Right ventricle myocardium inferior (tissue), 1 donor: ENCODE results near the gene ALG6. TPM values are rescaled to one million over a fixed set of nuclear protein-coding genes. Genes with fewer than 3 reads are reported as not detected.

Experiments
- ATAC-seq: fragments of 200-7000 bp; cut with Tn5 transposase; one replicate; pipeline ENCODE4 v1.9.1; 2020; ENCODE audit warnings: mild to moderate bottlenecking, moderate library complexity
- DNase-seq: peaks from one replicate; pipeline ENCODE4 v3.0.0; 2021; ENCODE audit errors: missing footprints
- intact Hi-C: fragments of 100-400 bp; cut with DNase I; formaldehyde crosslinking; loops from one replicate; pipeline ENCODE4 v1.11.0; 2022
- long read RNA-seq: library from polyadenylated mRNA; unstranded; transcript quantifications from one replicate; pipeline ENCODE4 v2.0.0, GENCODE V29; 2021
- total RNA-seq: library from RNA; stranded (reverse); fragmentation: NEBNext Ultra II Directional; extraction: Animal tissue kit (Norgen Biotek cat#: 25700); gene quantifications from one replicate; pipeline ENCODE4 v1.2.1, GENCODE V29; 2021
- donor health status: DM: no; HTN: yes; CAD: no; lungs with severe emphysema.

Gene ALG6
- total RNA-seq: 5.2 TPM
- long read RNA-seq, partial matches to known transcripts: 0 of 3 reads
- long read RNA-seq, other reads (novel, unspliced or antisense): 0 of 3 reads

DNA sequence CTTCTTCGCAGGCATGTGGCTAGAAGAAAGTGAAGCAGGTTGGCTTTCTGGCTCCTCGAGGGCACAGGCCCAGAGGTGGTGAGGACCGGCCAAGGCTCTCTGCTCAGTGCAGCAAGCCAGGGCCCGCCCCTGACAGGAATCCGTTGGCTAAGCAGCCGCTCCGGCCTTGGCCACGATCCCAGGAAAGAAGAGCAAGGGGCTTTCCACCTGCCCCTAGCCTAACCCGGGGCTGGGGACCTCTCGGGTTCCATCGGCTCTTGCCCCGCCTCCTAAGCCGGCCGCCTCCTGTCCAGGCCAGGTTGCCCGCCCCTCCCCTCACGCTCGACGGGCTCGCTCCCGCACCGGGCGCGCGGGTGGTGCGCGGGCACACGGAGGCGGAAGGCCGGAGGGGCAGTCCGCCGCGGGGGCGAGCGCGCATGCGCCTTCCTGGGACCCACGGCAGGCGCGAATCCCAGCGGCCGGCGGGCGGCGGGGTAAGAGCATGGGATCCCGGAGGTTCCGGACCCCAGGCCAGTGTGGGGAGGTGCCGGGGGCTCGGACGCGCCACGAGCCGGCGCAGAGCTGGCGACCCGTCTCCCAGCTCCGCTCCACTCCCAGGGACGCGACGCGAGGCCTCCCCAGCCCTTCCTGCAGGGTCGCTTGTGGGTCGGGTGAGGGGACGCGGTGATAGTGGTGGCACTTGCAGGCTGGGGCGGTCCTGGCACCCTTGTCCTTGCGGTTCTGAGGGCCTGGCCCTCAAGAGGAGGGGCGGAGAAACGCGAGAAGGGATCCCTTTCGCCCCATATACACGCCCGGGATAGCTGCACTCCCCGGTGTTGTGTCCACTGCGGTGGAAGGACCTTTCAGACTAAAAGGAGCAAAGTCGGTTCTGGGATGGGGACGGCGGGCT is at the start of gene ALG6:
Gene ALG6, plus strand, starts transcription at position 413 of the 889 bp plus-strand sequence. CDS start 3,351 bp downstream, outside the sequence.
- intact Hi-C loops: no loop called here
- ATAC-seq: peak; percentile 100
- peak; percentile 97 for DNase-seq

DNA sequence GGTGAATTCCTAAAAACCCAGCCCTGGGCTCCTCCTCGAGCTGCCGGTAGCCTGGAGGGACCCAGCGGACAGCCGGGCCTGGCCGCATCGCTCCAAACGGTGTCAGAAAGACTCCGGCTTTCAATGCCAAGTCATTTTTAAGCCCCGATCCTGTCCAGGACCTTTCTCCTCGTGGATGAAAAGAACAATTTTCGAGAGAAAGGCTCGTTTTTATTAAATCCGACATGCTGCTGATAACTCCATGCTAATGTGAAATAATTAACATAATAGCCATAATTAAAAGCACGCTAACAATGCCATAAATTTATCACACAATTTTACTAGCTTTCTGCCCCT is 49.6 kb upstream of the ALG6 start:
- no peak for ATAC-seq
- DNase-seq: no peak
- intact Hi-C loops: no loop called here

DNA sequence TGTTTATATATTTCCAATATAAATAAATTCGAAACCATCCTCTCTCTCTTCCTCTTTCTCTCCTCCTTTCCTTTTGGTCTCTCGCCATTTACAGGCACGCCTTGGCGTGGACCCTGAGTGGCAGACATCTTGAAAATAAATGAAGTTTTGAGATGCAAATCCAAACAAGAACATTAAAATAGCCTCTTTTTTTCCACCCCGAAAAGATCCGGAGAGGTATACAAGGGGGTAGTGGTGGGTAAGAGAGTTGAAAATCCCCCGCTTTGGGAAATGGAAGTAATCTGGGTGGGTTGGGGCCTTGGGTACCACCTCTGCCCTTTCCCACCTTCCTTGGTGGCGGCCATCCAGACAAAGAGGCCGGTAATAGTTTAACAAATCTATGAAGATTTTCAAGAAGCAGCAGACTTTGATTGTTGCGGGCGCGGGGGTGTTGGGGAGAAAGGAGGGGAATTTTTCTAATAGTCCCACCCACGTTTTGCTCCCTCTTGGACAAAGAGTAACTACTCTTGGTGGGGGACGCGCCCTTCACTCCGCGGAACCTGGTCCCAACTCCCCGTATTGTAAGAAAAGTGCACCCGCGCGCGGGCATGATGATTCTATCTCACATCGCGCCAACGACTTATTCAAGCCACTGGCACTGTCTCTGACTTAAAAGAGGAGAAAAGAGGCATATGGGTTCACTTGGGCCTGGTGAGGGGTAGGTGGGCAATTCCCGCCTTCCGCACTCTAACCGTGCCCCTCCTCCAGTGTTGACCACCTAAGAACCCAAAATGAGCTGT is 49.0 kb upstream of the ALG6 start:
- DNase-seq (no peak), ATAC-seq (no peak)
- intact Hi-C loops: no loop called here

DNA sequence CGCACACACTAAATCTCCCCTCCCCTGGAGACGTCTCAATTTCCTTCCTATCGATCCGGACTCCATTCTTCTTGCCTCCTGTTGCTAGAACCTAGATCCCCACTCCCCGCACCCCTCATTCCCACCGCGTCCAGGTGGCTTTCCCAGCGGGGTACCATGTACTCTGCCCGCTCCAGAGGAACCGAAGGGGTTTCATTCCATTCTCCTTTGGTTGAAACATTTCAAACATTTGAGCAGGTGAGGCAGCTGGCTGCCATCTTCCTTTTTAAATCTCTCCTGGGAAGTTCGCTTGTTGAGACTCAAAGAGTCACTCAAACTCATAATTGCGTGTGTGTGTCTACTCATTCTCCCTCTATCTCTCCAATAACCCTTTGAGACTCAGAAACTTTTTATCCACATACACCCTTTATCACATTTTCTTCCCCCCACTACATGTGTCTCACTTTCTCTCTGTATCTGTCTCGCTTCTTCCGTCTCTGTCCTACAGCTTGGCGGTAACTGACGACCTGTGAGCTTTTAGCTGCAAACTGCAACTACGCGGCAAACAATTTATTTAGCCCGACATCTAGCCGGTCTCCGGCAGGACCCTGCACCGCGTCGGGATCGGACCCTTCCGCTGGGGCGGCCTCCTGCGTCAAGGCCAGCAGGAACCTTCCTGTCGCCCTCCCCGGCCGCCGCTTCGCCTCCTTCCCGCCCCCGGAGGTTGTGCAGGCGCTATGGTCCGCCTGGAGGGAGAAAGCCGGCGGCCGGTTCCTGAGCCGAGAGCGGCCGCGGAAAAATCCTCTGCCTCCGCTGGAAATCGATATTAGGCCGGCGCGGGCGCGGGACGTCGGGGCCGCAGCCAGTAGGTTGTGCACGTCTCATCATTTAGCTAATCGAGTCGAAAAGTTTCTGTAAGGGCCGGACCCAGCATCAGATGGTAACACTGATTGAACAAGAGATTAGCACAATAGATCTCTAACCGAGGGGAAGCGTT is 48.1 kb upstream of the ALG6 start:
- ATAC-seq (no peak), DNase-seq (no peak)
- intact Hi-C loops: no loop called here

DNA sequence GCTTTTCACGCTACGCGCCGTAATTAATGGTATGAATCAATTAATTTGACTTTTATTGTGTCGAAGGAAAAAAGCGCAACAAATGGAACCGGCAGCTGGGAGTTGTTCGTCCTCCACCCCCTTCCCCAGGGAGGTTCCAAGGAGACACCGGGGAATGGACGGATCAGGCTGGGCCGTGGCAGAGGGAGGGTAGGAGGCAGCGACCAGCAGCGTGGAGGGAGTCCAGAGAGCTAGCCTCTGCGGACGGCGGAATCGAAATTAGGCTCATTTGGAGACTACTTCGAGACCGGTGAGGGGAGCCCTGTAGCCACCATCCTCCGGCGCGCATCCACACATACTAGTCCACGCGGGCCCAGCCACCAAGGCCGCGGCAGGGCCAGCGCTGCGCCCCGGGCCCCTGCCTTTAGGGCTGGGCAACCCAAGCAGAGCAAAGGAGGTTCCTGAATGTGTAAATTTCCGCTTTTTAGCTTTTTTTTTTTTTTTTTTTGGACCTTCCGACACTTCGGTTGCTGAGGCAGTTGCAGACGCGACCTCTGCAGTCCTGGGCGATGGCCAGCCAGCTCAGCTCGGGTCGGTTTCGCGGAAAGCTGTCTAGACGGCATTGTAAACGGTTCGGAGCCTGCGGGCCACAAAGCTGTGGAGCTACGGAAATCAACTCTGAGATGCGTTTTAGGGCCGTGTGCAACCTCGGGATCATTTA is 47.3 kb upstream of the ALG6 start:
- ATAC-seq: no peak
- intact Hi-C loops: no loop called here
- DNase-seq: no peak

DNA sequence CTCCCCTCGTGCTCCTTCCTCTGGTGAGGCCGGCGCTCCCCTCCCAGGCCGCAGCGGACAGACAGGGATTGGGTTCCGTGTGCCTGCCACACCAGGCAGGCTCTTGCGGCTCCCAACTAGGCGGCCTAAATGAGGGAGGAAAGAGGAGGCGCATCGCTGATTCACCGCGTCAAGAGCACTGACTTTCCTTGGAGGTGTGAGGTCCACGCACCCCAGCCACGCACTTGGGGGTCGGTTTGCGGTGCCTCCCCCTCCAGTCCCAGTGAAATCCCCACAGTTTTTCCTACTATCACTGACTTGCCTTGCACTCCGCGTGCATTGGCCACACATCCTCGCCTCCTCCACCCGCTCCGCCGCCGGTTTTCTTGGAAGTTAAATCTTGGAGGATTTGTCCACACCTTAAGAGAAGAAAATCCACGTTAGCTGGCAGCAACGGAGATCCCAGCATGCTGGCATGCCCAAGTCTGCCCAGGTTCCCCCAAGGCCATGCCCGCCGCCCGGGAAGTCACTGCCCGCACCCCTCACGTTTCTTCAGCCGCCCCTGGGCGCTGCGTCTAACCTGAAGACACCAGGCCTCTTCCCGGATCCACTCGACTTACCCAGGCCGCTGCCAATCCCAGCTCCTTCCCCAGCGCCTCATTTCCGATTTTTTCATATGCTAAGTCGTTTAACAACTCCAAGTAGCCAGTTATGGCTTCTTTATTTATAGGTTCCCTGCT is 46.2 kb upstream of the ALG6 start:
- DNase-seq: no peak
- no peak for ATAC-seq
- intact Hi-C loops: no loop called here

DNA sequence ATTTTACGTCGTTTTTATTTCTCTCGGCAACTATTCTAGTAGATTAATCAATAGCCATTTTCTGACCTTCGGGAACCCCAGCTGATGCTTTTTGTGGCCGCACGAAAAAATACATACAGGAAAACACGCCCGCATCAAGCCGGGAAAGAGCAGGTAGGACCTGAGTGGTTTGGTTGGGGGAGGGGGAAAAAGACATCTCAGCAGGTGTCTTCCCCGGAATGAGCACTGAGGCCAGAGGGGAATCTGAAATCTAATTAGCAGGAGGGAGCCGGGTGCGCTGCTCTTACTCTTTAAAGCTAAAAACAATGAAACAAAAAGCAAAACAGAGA is 45.7 kb upstream of the ALG6 start:
- ATAC-seq: no peak
- intact Hi-C loops: no loop called here
- no peak for DNase-seq

DNA sequence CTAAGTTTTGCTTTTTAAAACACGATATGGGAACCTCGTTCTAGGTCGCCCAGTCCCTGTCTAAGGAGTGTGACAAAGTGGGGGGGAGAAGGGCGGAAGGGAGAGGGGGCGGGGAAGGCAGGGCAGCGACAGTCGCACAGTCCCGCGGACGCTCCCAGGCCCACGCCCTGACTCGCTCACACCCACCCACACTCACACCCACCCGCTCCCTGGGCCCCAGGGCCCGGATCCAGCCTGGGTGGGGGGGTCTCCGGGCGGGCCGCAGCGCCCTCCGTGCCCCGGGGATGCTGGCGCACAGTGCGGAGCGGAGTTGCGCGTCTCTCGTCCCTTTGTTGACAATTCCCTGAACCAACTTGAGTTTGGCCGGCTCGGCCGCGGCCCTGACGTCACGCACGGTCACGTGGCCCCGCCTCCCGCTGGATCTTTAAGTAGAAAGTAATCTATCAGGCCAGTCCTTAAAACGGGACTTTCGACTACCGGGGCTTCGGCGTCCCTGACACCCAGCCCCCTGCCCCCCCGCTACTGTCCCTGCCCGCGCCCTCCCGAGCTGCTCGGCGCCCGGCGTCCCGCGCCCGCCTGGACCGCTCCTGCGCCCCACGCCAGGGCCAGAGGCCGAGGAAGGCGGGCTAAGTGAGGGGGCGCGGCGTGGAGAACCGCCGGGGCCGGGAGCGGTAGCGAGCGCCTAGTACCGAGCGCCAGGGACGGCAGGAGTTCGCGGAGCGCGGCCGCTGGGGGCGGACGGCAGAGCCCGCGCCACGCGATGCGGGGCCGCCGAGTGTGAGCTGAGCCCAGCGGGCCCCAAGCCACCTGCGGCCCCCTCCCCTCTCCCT is 45.1 kb upstream of the ALG6 start, which contains the start of gene FOXD3:
Gene FOXD3, plus strand, starts transcription at position 454 of the 830 bp plus-strand sequence. CDS start 492 bp downstream, outside the sequence.
- intact Hi-C loops: no loop called here
- ATAC-seq: no peak
- peak; percentile 85 for DNase-seq

DNA sequence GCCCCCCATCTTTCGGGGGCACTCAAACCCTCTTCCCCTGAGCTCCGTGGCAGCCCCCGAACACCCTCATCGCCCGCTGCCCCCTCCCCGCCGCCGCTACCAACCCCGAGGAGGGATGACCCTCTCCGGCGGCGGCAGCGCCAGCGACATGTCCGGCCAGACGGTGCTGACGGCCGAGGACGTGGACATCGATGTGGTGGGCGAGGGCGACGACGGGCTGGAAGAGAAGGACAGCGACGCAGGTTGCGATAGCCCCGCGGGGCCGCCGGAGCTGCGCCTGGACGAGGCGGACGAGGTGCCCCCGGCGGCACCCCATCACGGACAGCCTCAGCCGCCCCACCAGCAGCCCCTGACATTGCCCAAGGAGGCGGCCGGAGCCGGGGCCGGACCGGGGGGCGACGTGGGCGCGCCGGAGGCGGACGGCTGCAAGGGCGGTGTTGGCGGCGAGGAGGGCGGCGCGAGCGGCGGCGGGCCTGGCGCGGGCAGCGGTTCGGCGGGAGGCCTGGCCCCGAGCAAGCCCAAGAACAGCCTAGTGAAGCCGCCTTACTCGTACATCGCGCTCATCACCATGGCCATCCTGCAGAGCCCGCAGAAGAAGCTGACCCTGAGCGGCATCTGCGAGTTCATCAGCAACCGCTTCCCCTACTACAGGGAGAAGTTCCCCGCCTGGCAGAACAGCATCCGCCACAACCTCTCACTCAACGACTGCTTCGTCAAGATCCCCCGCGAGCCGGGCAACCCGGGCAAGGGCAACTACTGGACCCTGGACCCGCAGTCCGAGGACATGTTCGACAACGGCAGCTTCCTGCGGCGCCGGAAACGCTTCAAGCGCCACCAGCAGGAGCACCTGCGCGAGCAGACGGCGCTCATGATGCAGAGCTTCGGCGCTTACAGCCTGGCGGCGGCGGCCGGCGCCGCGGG is 44.2 kb upstream of the ALG6 start:
- DNase-seq: no peak
- intact Hi-C loops: no loop called here
- ATAC-seq: no peak

DNA sequence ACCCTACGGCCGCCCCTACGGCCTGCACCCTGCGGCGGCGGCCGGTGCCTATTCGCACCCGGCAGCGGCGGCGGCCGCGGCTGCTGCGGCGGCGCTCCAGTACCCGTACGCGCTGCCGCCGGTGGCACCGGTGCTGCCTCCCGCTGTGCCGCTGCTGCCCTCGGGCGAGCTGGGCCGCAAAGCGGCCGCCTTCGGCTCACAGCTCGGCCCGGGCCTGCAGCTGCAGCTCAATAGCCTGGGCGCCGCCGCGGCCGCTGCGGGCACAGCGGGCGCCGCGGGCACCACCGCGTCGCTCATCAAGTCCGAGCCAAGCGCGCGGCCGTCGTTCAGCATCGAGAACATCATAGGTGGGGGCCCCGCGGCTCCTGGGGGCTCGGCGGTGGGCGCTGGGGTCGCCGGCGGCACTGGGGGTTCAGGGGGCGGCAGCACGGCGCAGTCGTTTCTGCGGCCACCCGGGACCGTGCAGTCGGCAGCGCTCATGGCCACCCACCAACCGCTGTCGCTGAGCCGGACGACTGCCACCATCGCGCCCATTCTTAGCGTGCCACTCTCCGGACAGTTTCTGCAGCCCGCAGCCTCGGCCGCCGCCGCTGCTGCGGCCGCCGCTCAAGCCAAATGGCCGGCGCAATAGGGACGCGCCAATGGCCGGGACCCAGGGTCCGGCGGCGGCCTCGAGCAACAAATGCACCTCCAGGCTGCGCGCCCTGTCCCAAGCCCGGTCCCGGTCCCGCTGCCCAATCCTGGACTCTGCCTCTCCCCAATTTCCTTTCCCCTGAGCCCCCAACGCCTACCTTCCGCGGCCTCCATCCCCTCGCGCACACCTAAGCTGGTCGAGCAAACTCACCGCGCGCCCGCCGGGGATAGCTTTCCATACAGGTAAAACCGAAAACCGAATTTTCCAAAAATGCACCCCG is 43.3 kb upstream of the ALG6 start:
- DNase-seq (no peak), ATAC-seq (no peak)
- intact Hi-C loops: no loop called here

DNA sequence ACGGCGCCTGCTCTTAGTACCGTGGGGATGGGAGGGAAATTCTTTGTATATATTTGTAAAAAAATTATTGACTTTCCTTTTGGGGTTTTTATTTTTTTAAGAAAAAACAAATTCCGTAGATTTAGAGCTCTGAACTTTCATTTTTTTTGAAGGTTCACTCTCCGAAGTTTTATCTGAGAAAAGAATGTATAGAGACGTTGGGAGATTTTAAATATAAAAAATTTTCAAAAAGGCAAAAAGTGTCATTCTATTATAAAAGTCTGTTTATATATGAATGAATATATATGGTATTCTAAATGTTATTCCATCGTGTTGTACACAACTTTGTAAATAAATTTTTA is 42.7 kb upstream of the ALG6 start:
- intact Hi-C loops: no loop called here
- no peak for DNase-seq
- ATAC-seq: no peak

DNA sequence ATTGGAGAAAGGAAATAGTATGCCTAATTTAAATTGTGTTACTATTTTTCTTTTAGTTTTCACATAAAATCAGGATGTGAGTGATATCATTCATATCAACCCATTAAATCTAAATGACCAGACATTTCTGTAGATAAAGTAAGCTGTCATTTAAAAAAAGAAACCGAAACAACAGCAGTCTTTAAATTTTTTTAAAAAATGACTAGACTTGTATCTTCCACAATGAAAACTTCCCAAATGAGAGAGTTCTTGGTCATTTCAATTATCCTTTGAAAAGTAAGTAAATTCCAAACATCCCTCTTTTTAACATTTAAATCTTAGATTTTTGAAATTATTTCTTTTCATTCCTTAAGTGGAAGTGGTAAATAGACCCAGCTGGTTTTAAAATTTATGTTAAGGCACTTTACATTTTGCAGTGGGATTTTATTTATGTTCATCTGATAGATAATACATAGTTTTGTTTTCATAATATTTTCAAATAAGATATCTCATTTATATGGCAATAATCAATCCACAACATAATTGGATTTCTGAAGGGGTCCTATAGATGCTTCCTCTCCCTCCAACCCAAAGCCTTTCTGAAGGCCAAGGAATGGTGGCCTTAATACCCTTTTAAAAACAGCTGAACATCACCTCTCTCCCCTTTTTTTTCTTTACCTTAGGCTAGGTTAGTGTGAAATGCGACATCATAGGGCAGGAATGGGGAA is 42.0 kb upstream of the ALG6 start:
- intact Hi-C loops: no loop called here
- ATAC-seq: no peak
- DNase-seq: no peak

DNA sequence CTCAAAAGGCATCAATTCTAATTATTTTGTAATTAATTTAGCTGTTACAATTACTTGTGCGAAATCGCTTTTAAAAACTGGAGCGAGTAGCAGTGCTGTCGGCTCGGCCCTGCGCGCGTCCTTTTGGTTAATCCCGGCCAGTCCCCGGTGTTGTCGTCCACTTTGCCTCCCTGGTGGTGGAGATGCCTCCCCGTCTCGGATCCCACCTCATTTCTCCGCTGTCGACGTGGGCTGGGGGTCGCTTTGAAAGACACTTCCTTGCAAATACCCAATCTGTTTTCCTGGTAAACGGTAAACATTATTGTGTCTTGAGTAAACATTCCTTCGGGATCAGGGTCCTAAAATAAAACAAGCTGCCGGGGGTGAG is 41.3 kb upstream of the ALG6 start:
- DNase-seq (no peak), ATAC-seq (no peak)
- intact Hi-C loops: no loop called here
